Hematopoietic multipotent progenitor cell treated with erythropoietin and hydrocortisone succinate and interleukin-3 and kit ligand, for 8 days (in vitro differentiated cells): ENCODE results near the gene CDK8.
A peak's percentile ranks its signal among the peaks of the same experiment; 100 is the strongest.
"Not testable (repeated sequence)": the region's sequence is repeated elsewhere in the genome, so short reads cannot be mapped to it uniquely, and the experiment has no call there.

ENCODE experiments used
- DNase-seq: peaks from one replicate; pipeline ENCODE4 v3.0.0-alpha.2; 2015

Gene CDK8

GRCh38 chr13:26253787-26254582, at the start of gene CDK8:
Gene CDK8 (plus strand): TSS chr13:26254129. CDS start chr13:26254642, 513 bp downstream.
- DNase-seq = peak; percentile 94

GRCh38 chr13:26208287-26208686, 45.6 kb upstream of the CDK8 start:
- DNase-seq = no peak

- DNase-seq = no peak
Measured at GRCh38 chr13:26213345-26213744, 40.6 kb upstream of the CDK8 start.

- no peak for DNase-seq
Measured at GRCh38 chr13:26213982-26214381, 39.9 kb upstream of the CDK8 start.

- no peak for DNase-seq
Measured at GRCh38 chr13:26216042-26216441, 37.9 kb upstream of the CDK8 start.

GRCh38 chr13:26219726-26220125, 34.2 kb upstream of the CDK8 start:
- no peak for DNase-seq

- DNase-seq = peak; percentile 24
Measured at GRCh38 chr13:26220575-26220974, 33.4 kb upstream of the CDK8 start.

- DNase-seq = no peak
Measured at GRCh38 chr13:26221399-26221720, 32.6 kb upstream of the CDK8 start.

- peak; percentile 99 for DNase-seq
Measured at GRCh38 chr13:26221721-26222519, 32.0 kb upstream of the CDK8 start, which contains the start of gene RNF6. Gene RNF6 (minus strand): TSS chr13:26222314. CDS start chr13:26219649, 2,665 bp downstream.

- DNase-seq = no peak
Measured at GRCh38 chr13:26222520-26223046, 31.3 kb upstream of the CDK8 start.

GRCh38 chr13:26225896-26226617, 27.9 kb upstream of the CDK8 start:
- DNase-seq = peak; percentile 56

GRCh38 chr13:26227166-26227971, 26.6 kb upstream of the CDK8 start:
- peak; percentile 69 for DNase-seq

- no peak for DNase-seq
Measured at GRCh38 chr13:26228096-26228495, 25.8 kb upstream of the CDK8 start.

- no peak for DNase-seq
Measured at GRCh38 chr13:26229080-26229615, 24.8 kb upstream of the CDK8 start.

GRCh38 chr13:26230703-26231102, 23.2 kb upstream of the CDK8 start:
- no peak for DNase-seq

GRCh38 chr13:26236296-26236695, 17.6 kb upstream of the CDK8 start:
- no peak for DNase-seq

GRCh38 chr13:26246154-26246553, 7.8 kb upstream of the CDK8 start:
- DNase-seq = no peak

- DNase-seq = no peak
Measured at GRCh38 chr13:26247011-26247410, 6.9 kb upstream of the CDK8 start.

GRCh38 chr13:26247608-26248007, 6.3 kb upstream of the CDK8 start:
- peak; percentile 95 for DNase-seq

GRCh38 chr13:26249551-26249950, 4.4 kb upstream of the CDK8 start:
- DNase-seq = no peak

- DNase-seq = not testable (repeated sequence)
Measured at GRCh38 chr13:26252006-26252405, 1.9 kb upstream of the CDK8 start.

GRCh38 chr13:26253262-26253786, 605 bp upstream of the CDK8 start:
- peak; percentile 11 for DNase-seq
